SK-N-MC (cell line): ENCODE data around the gene SF3B4.
"Not testable (repeated sequence)": the region's sequence is repeated elsewhere in the genome, so short reads cannot be mapped to it uniquely, and the experiment has no call there.

ENCODE experiments used
- DNase-seq: peaks from one replicate; pipeline ENCODE4 v3.0.0-alpha.2; 2011; ENCODE audit warnings: low read depth, low spot score
- H3K27ac ChIP-seq: fragments of 200-600 bp; sonication (generic); 2 replicates; pipeline ENCODE4 v1.5.1; 2016; ENCODE audit warnings: mixed run types
- H3K36me3 ChIP-seq: fragments of 200-600 bp; sonication (generic); 2 replicates; pipeline ENCODE4 v1.6.1; 2017; ENCODE audit warnings: antibody characterized with exemption, low read length, mixed read lengths; ENCODE audit not compliant: insufficient read depth
- H3K4me3 ChIP-seq: fragments of 200-600 bp; sonication (generic); 2 replicates; pipeline ENCODE4 v1.5.1; 2016
- H3K9ac ChIP-seq: fragments of 200-600 bp; sonication (generic); 2 replicates; pipeline ENCODE4 v1.8.0; 2017; ENCODE audit warnings: mixed run types, mixed read lengths; ENCODE audit not compliant: insufficient read length
- H3K9me3 ChIP-seq: fragments of 200-600 bp; sonication (generic); 2 replicates; pipeline ENCODE4 v1.6.1; 2017; ENCODE audit warnings: low read depth, mild to moderate bottlenecking, antibody characterized with exemption, low read length, moderate library complexity, mixed read lengths
- EZH2 ChIP-seq: fragments of 200-600 bp; sonication (generic); IDR thresholded peaks from one replicate; pipeline ENCODE4 v1.6.1; 2017; ENCODE audit warnings: antibody characterized with exemption
- FOXP2 ChIP-seq: optimal IDR thresholded peaks from 2 replicates; pipeline ENCODE3; 2011; ENCODE audit warnings: mild to moderate bottlenecking, moderate library complexity; ENCODE audit not compliant: insufficient read depth; ENCODE audit errors: extremely low read length, control extremely low read depth
- POLR2AphosphoS5 ChIP-seq: IDR thresholded peaks from 2 replicates; pipeline ENCODE4 v1.6.1; 2012; ENCODE audit warnings: mild to moderate bottlenecking, low read depth, low read length, borderline replicate concordance

The SF3B4 gene

GRCh38 chr1:149887456-149888246, 40.0 kb downstream of the SF3B4 start:
- Histone ChIP-seq H3K27ac (peak overlapping the region; percentile 100), H3K9me3 (no peaks in the 10 kb centered on the region), H3K9ac (peak overlapping the region; percentile 94), H3K36me3 (no peaks in the 10 kb centered on the region), H3K4me3 (peak overlapping the region; percentile 95)
- peak; percentile 62 for TF ChIP-seq POLR2AphosphoS5
- no peak for TF ChIP-seq EZH2
- TF ChIP-seq FOXP2 = no peak
- DNase-seq = peak; percentile 98

- not testable (repeated sequence) for DNase-seq, H3K36me3 ChIP-seq, H3K9me3 ChIP-seq
- peak; percentile 70 for TF ChIP-seq POLR2AphosphoS5
- peak overlapping the region; percentile 94 for H3K9ac ChIP-seq
- peak overlapping the region; percentile 95 for H3K4me3 ChIP-seq
- H3K27ac ChIP-seq = peak overlapping the region; percentile 100
These were observed 40.5 kb downstream of the SF3B4 start for GRCh38 chr1:149887196-149887455.

- Histone ChIP-seq H3K4me3 (peak overlapping the region; percentile 95), H3K36me3 (no peaks in the 10 kb centered on the region), H3K9me3 (no peaks in the 10 kb centered on the region), H3K9ac (peak overlapping the region; percentile 97), H3K27ac (peak overlapping the region; percentile 100)
- TF ChIP-seq POLR2AphosphoS5 (peak; percentile 90), FOXP2 (no peak)
- peak; percentile 98 for DNase-seq
These were observed 41.0 kb downstream of the SF3B4 start for GRCh38 chr1:149886396-149887195.

- H3K9me3 ChIP-seq, DNase-seq, H3K36me3 ChIP-seq: not testable (repeated sequence)
- peak; percentile 64; the same call in 1 of the 2 replicates for TF ChIP-seq POLR2AphosphoS5
- Histone ChIP-seq H3K9ac (peak overlapping the region; percentile 97), H3K4me3 (peak overlapping the region; percentile 95), H3K27ac (peak overlapping the region; percentile 95)
These were observed 41.5 kb downstream of the SF3B4 start for GRCh38 chr1:149886121-149886395.

GRCh38 chr1:149885339-149886120, 42.1 kb downstream of the SF3B4 start:
- no peak for DNase-seq
- Histone ChIP-seq H3K9ac (peak overlapping the region; percentile 97), H3K27ac (peak overlapping the region; percentile 95), H3K9me3 (no peaks in the 10 kb centered on the region), H3K36me3 (no peaks in the 10 kb centered on the region), H3K4me3 (peak overlapping the region; percentile 95)
- TF ChIP-seq POLR2AphosphoS5 (peak; percentile 39; the same call in 1 of the 2 replicates), EZH2 (no peak)

- Histone ChIP-seq H3K9me3 (no peaks in the 10 kb centered on the region), H3K36me3 (no peaks in the 10 kb centered on the region), H3K27ac (peak overlapping the region; percentile 95), H3K4me3 (peak overlapping the region; percentile 95), H3K9ac (peak overlapping the region; percentile 97)
- TF ChIP-seq EZH2 (no peak), POLR2AphosphoS5 (no peak), FOXP2 (no peak)
- no peak for DNase-seq
These were observed 42.9 kb downstream of the SF3B4 start for GRCh38 chr1:149884433-149885338.

- no peak for DNase-seq
- peak overlapping the region; percentile 97 for H3K9ac ChIP-seq
- no peak for TF ChIP-seq FOXP2
- TF ChIP-seq EZH2 = no peak
- H3K36me3 ChIP-seq = no peaks in the 10 kb centered on the region
- H3K4me3 ChIP-seq = no peak overlapping the region
- no peaks in the 10 kb centered on the region for H3K9me3 ChIP-seq
- H3K27ac ChIP-seq = peak overlapping the region; percentile 95; the same call in 1 of the 2 replicates
These were observed 43.9 kb downstream of the SF3B4 start for GRCh38 chr1:149883598-149884247.
